K562 (cell line): Measurements from ENCODE around the gene NACA. TPM values are rescaled to one million over a fixed set of nuclear protein-coding genes. Genes with fewer than 3 reads are reported as not detected.

Experiments used
- CCNT2 ChIP-seq: IDR thresholded peaks from 2 replicates; pipeline ENCODE4 v1.6.1; 2011; ENCODE audit warnings: borderline replicate concordance, low read depth, mild to moderate bottlenecking, moderate library complexity, mixed read lengths, low read length; ENCODE audit not compliant: insufficient read length; ENCODE audit errors: extremely low read depth
- CREM ChIP-seq: IDR thresholded peaks from 2 replicates; pipeline ENCODE4 v1.6.1; 2014; ENCODE audit warnings: antibody characterized with exemption, low read depth
- E2F5 ChIP-seq: sonication (generic); formaldehyde crosslinking; IDR thresholded peaks from 2 replicates; pipeline ENCODE4 v1.8.0; 2022; ENCODE audit warnings: mild to moderate bottlenecking, missing genetic modification reagents
- IRF9 ChIP-seq: fragments of 450-650 bp; IDR thresholded peaks from 2 replicates; pipeline ENCODE4 v1.6.1; 2016; ENCODE audit warnings: missing biosample characterization, missing genetic modification characterization
- MAX ChIP-seq: sonication (generic); formaldehyde crosslinking; IDR thresholded peaks from 2 replicates; pipeline ENCODE4 v1.9.0; 2022; ENCODE audit warnings: mild to moderate bottlenecking, missing genetic modification reagents
- MYC ChIP-seq, 2 experiments: fragments of 250-450 bp in 1 of 2; sonication (Bioruptor Pico) in 1 of 2; IDR thresholded peaks; 2 replicates each; pipeline versions ENCODE4 v1.5.1 to v1.6.1; 2012 to 2021; ENCODE audit warnings: low read depth in 2 of 2, borderline replicate concordance in 1 of 2, improper control_type of control experiment in 1 of 2, low read length in 1 of 2, mild to moderate bottlenecking in 1 of 2, moderate library complexity in 1 of 2
- NELFE ChIP-seq: IDR thresholded peaks from 2 replicates; pipeline ENCODE4 v1.6.1; 2011; ENCODE audit warnings: mild to moderate bottlenecking; ENCODE audit not compliant: insufficient read depth, insufficient read length
- NR2C2 ChIP-seq, 2 experiments: fragments of 200-800 bp in 1 of 2; sonication (Bioruptor generic) in 1 of 2; sonication (generic) in 1 of 2; formaldehyde crosslinking in 1 of 2; IDR thresholded peaks; 2 replicates each; pipeline versions ENCODE4 v1.6.1 to v1.8.0; 2016 to 2022; ENCODE audit warnings: mild to moderate bottlenecking in 1 of 2, missing compliant biosample characterization in 1 of 2, missing genetic modification characterization in 1 of 2, missing genetic modification reagents in 1 of 2
- NRF1 ChIP-seq, 2 experiments: fragments of 450-650 bp; IDR thresholded peaks in 1 of 2; conservative IDR thresholded peaks in 1 of 2; 2 replicates each; pipeline ENCODE4 v1.6.1; 2014; ENCODE audit warnings: mild to moderate bottlenecking in 2 of 2
- PHF20 ChIP-seq: fragments of 450-650 bp; IDR thresholded peaks from 2 replicates; pipeline ENCODE4 v1.6.1; 2018; ENCODE audit not compliant: partially characterized antibody
- POLR2G ChIP-seq: fragments of 200-400 bp; formaldehyde crosslinking; IDR thresholded peaks from 2 replicates; pipeline ENCODE4 v1.6.1; 2017; ENCODE audit warnings: low read depth, mild to moderate bottlenecking, antibody characterized with exemption, low read length, moderate library complexity
- RBM15 ChIP-seq: fragments of 200-400 bp; formaldehyde crosslinking; IDR thresholded peaks from 2 replicates; pipeline ENCODE4 v1.6.1; 2018; ENCODE audit warnings: mild to moderate bottlenecking, low read length, moderate library complexity; ENCODE audit not compliant: insufficient read depth
- SMAD3 ChIP-seq: fragments of 450-650 bp; formaldehyde crosslinking; conservative IDR thresholded peaks from 2 replicates; pipeline ENCODE4 v1.4.0; 2020; ENCODE audit warnings: mild to moderate bottlenecking
- SRSF7 ChIP-seq: fragments of 200-400 bp; formaldehyde crosslinking; optimal IDR thresholded peaks from 2 replicates; pipeline ENCODE3; 2017; ENCODE audit warnings: mild to moderate bottlenecking, low read depth, low read length
- STAT6 ChIP-seq: sonication (generic); formaldehyde crosslinking; IDR thresholded peaks from 2 replicates; pipeline ENCODE4 v1.8.1; 2023; ENCODE audit warnings: mild to moderate bottlenecking, missing genetic modification reagents
- TARDBP ChIP-seq: fragments of 450-650 bp; IDR thresholded peaks from 2 replicates; pipeline ENCODE4 v1.6.1; 2016
- TCF7L2 ChIP-seq: fragments of 150-350 bp; IDR thresholded peaks from 2 replicates; pipeline ENCODE4 v1.6.1; 2016; ENCODE audit warnings: low read depth, mild to moderate bottlenecking, low read length, moderate library complexity
- TEAD4 ChIP-seq, 2 experiments: sonication (generic) in 1 of 2; formaldehyde crosslinking in 1 of 2; IDR thresholded peaks; 2 replicates each; pipeline versions ENCODE4 v1.6.1 to v1.8.0; 2012 to 2022; ENCODE audit warnings: borderline replicate concordance in 1 of 2, inconsistent platforms in 1 of 2, low read length in 1 of 2, mild to moderate bottlenecking in 1 of 2, missing genetic modification reagents in 1 of 2
- ZNF584 ChIP-seq: fragments of 200-800 bp; sonication (Bioruptor generic); IDR thresholded peaks from 2 replicates; pipeline ENCODE4 v1.6.1; 2016; ENCODE audit warnings: low read depth, mild to moderate bottlenecking, missing genetic modification characterization, missing compliant biosample characterization
- ZNF589 ChIP-seq: fragments of 200-800 bp; sonication (Bioruptor generic); IDR thresholded peaks from 2 replicates; pipeline ENCODE4 v1.6.1; 2016; ENCODE audit warnings: low read depth, missing genetic modification characterization, missing compliant biosample characterization
- ZNF830 ChIP-seq: fragments of 250-450 bp; sonication (Bioruptor Pico); IDR thresholded peaks from 2 replicates; pipeline ENCODE4 v1.5.0; 2021; ENCODE audit warnings: mild to moderate bottlenecking
- ZSCAN29 ChIP-seq: fragments of 450-650 bp; IDR thresholded peaks from 2 replicates; pipeline ENCODE4 v1.6.1; 2017
- polyA plus RNA-seq, 8 experiments: library from polyadenylated mRNA; depleted of rRNA in 4 of 8; stranded (reverse) in 5 of 8; unstranded in 3 of 8; fragments of >200 nt; fragmentation: Nextera tagmentation in 2 of 8; fragmentation: Illumina TruSeq in 1 of 8; extraction: Ambion mirVana in 2 of 8; extraction: Trizol in 1 of 8; gene quantifications; 2 replicates each; pipeline versions ENCODE4 v1.2.1 to v1.2.3, GENCODE V29; 2011 to 2014; ENCODE audit warnings: inconsistent platforms in 1 of 8, missing spikeins in 1 of 8
- total RNA-seq, 7 experiments: library from RNA; depleted of rRNA in 6 of 7; stranded (reverse); fragments of >200 nt in 6 of 7; fragmentation: Illumina TruSeq in 2 of 7; extraction: Trizol in 2 of 7; gene quantifications; 2 replicates each; pipeline versions ENCODE4 v1.2.1 to v1.2.3, GENCODE V29; 2011 to 2021; ENCODE audit warnings: low replicate concordance in 1 of 7

NACA gene
- total and polyA plus RNA-seq, 9 of the 15 experiments (the other 6 are each of a cell fraction or from before 2014, with no cell fraction given), result 1,030 to 2,416 (median 1,645) TPM

- TF ChIP-seq MAX (CRISPR knock-in tag), result peak; percentile 74
- no peak for TF ChIP-seq NELFE
- TF ChIP-seq MYC (IDR thresholded peaks at IDR 0.05; ENCODE audit: low read depth, low read length), result peak; percentile 64
- no peak for TF ChIP-seq MYC (CRISPR knock-in tag; IDR thresholded peaks at IDR 0.05; ENCODE audit: borderline replicate concordance, low read depth)
- no peak for TF ChIP-seq SMAD3 (CRISPR knock-in tag)
- peak; percentile 94 for TF ChIP-seq NR2C2 (CRISPR knock-in tag; IDR thresholded peaks at IDR 0.05)
- TF ChIP-seq NR2C2 (tag; IDR thresholded peaks at IDR 0.05), result peak; percentile 99
- no peak for TF ChIP-seq ZNF830 (CRISPR knock-in tag)
- TF ChIP-seq TARDBP, result no peak
- no peak for TF ChIP-seq PHF20
- TF ChIP-seq RBM15, result no peak
- no peak for TF ChIP-seq TCF7L2
- TF ChIP-seq ZSCAN29, result 0 out of 2 replicates have a peak, but pooled peaks have one; percentile 40
- TF ChIP-seq SRSF7, result no peak
- TF ChIP-seq ZNF584 (CRISPR knock-in tag), result no peak
- peak; percentile 41; the same call in 1 of the 2 replicates for TF ChIP-seq TEAD4 (IDR thresholded peaks at IDR 0.05; ENCODE audit: low read length)
- no peak for TF ChIP-seq TEAD4 (CRISPR knock-in tag; IDR thresholded peaks at IDR 0.05; ENCODE audit: borderline replicate concordance)
- TF ChIP-seq ZNF589 (CRISPR knock-in tag), result 0 out of 2 replicates have a peak, but pooled peaks have one; percentile 66
- no peak for TF ChIP-seq STAT6 (CRISPR knock-in tag)
- TF ChIP-seq POLR2G, result peak; percentile 94
- TF ChIP-seq CCNT2, result peak; percentile 55
- peak; percentile 57 for TF ChIP-seq CREM
- no peak for TF ChIP-seq IRF9 (tag)
- TF ChIP-seq E2F5 (CRISPR knock-in tag), result no peak
- TF ChIP-seq NRF1 (conservative IDR thresholded peaks at IDR 0.05 in 1 of 2, IDR thresholded peaks at IDR 0.05 in 1 of 2), result peak; percentile 93
Observed at GRCh38 chr12:56751712-56752598, 26.9 kb upstream of the NACA start, which contains the start of gene PRIM1 (continued).
